H1 (cell line): ENCODE results near the gene UBASH3B.

Experiments used
- BRCA1 ChIP-seq: IDR thresholded peaks from 2 replicates; pipeline ENCODE4 v1.6.1; 2012; ENCODE audit warnings: low read depth, low read length, improper control_type of control experiment
- CTCF ChIP-seq, 3 experiments: IDR thresholded peaks; 1 replicate in 2 of 3; 2 replicates in 1 of 3; pipeline versions ENCODE4 v1.5.1 to v1.6.1; 2011; ENCODE audit warnings: low read length in 3 of 3, mild to moderate bottlenecking in 3 of 3, inconsistent platforms in 2 of 3, low read depth in 1 of 3, moderate library complexity in 1 of 3; ENCODE audit not compliant: insufficient read depth in 1 of 3; ENCODE audit errors: control extremely low read depth in 1 of 3
- EP300 ChIP-seq, 2 experiments: IDR thresholded peaks; 1 replicate in 1 of 2; 2 replicates in 1 of 2; pipeline ENCODE4 v1.6.1; 2011 to 2012; ENCODE audit warnings: low read depth in 2 of 2, low read length in 2 of 2, mild to moderate bottlenecking in 2 of 2, borderline replicate concordance in 1 of 2, inconsistent platforms in 1 of 2, moderate library complexity in 1 of 2
- KDM4A ChIP-seq: IDR thresholded peaks from one replicate; pipeline ENCODE4 v1.7.1; 2012; ENCODE audit warnings: low read depth, mild to moderate bottlenecking, moderate library complexity, low read length, inconsistent platforms; ENCODE audit not compliant: severe bottlenecking
- SRF ChIP-seq: IDR thresholded peaks from 2 replicates; pipeline ENCODE4 v1.6.1; 2011; ENCODE audit warnings: mild to moderate bottlenecking, low read depth, low read length, moderate library complexity
- TEAD4 ChIP-seq: IDR thresholded peaks from 2 replicates; pipeline ENCODE4 v1.6.1; 2012; ENCODE audit warnings: low read depth, low read length, inconsistent platforms, mixed read lengths

- TF ChIP-seq BRCA1: no peak
- no peak for TF ChIP-seq EP300 (IDR thresholded peaks at IDR 0.05; ENCODE audit: borderline replicate concordance in 1 of 2, low read depth in 2 of 2, low read length in 2 of 2)
- no peak for TF ChIP-seq KDM4A
- no peak for TF ChIP-seq CTCF (IDR thresholded peaks at IDR 0.05; ENCODE audit: control extremely low read depth in 1 of 3, insufficient read depth in 1 of 3, low read depth in 1 of 3, low read length in 3 of 3)
- no peak for TF ChIP-seq TEAD4
- TF ChIP-seq SRF: no peak
Measured at GRCh38 chr11:122803716-122804115, 148.2 kb downstream of the UBASH3B start.
